T-helper 17 cell (primary cell): ENCODE results near the gene GFPT1. TPM values are rescaled to one million over a fixed set of nuclear protein-coding genes. Genes with fewer than 3 reads are reported as not detected.

Experiments
- ATAC-seq: fragments of 150-1000 bp; cut with Tn5 transposase; 2 replicates; pipeline ENCODE4 v1.10.0; 2021; ENCODE audit warnings: mild to moderate bottlenecking, moderate library complexity
- DNase-seq, 3 donors: peaks; one replicate each; pipeline versions ENCODE4 v3.0.0 to v3.0.0-alpha.2; 2020 to 2021
- H3K9me3 ChIP-seq: one replicate; pipeline ENCODE4 v1.7.0; 2013; ENCODE audit warnings: low read length, mild to moderate bottlenecking; ENCODE audit not compliant: control insufficient read depth, poor library complexity, severe bottlenecking
- H3K27ac Mint-ChIP-seq: one replicate; pipeline ENCODE4 v1.8.0; 2022; ENCODE audit warnings: mild to moderate bottlenecking, moderate library complexity, mixed read lengths
- H3K27me3 Mint-ChIP-seq: one replicate; pipeline ENCODE4 v1.8.0; 2022; ENCODE audit warnings: mixed read lengths
- H3K36me3 Mint-ChIP-seq: one replicate; pipeline ENCODE4 v1.8.0; 2022; ENCODE audit warnings: low read depth, mixed read lengths
- H3K4me1 Mint-ChIP-seq: one replicate; pipeline ENCODE4 v1.8.0; 2022; ENCODE audit warnings: mild to moderate bottlenecking, mixed read lengths
- H3K4me3 Mint-ChIP-seq: one replicate; pipeline ENCODE4 v1.8.0; 2022; ENCODE audit warnings: mild to moderate bottlenecking, moderate library complexity, mixed read lengths
- total RNA-seq, 4 donors: library from RNA in 2 of 4; stranded (reverse) in 2 of 4; gene quantifications; one replicate each; pipeline ENCODE4 v1.2.3 and lab custom pipeline; 2022 to 2026

The GFPT1 gene
- total RNA-seq, 2 donors from 2014 or later = 15.1 to 18.7 TPM

GRCh38 chr2:69395866-69396265 lies 8.8 kb upstream of the GFPT1 start:
- no peaks in the 10 kb centered on the region for H3K27me3 Mint-ChIP-seq
- no peak for DNase-seq
- H3K27ac Mint-ChIP-seq = no peak overlapping the region
- no peaks in the 10 kb centered on the region for H3K9me3 ChIP-seq
- no peak overlapping the region for H3K4me3 Mint-ChIP-seq
- no peaks in the 10 kb centered on the region for H3K4me1 Mint-ChIP-seq
- ATAC-seq = no peak
- peaks cover 2% of the 10 kb centered on the region for H3K36me3 Mint-ChIP-seq

- ATAC-seq (no peak), DNase-seq (no peak)
- H3K27ac Mint-ChIP-seq = no peak overlapping the region
- no peaks in the 10 kb centered on the region for H3K9me3 ChIP-seq
- no peaks in the 10 kb centered on the region for H3K4me1 Mint-ChIP-seq
- H3K27me3 Mint-ChIP-seq = no peaks in the 10 kb centered on the region
- H3K36me3 Mint-ChIP-seq = no peaks in the 10 kb centered on the region
- peak overlapping the region; percentile 12 for H3K4me3 Mint-ChIP-seq
Observed at GRCh38 chr2:69393963-69394362, 6.9 kb upstream of the GFPT1 start.

DNA sequence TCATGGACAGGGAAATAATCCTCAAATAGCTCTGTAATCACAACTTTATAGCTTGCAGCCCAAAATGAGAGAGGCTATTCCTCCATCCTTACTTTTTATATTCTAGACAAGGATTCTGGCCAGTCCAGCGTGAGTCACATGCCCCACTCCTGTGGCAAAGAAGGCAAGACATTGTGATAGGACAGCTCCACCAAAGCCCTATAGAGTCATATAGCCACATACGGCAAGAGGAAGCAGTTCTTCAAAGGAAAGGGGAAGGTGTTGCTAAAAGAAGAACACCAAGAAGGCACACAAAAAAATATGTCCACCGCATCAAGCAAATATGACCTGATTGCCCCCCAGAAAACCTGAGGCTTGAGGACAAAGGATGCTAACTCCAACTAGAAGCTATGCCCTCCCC lies 3.4 kb upstream of the GFPT1 start:
- DNase-seq (no peak), ATAC-seq (no peak)
- no peaks in the 10 kb centered on the region for H3K9me3 ChIP-seq
- Mint-ChIP-seq H3K36me3 (no peaks in the 10 kb centered on the region), H3K27ac (no peak overlapping the region), H3K27me3 (no peaks in the 10 kb centered on the region), H3K4me3 (no peak overlapping the region), H3K4me1 (peaks cover 10% of the 10 kb centered on the region)

GRCh38 chr2:69390001-69390400 lies 3.0 kb upstream of the GFPT1 start:
- ATAC-seq (no peak), DNase-seq (no peak)
- H3K4me3 Mint-ChIP-seq = no peak overlapping the region
- no peaks in the 10 kb centered on the region for H3K27me3 Mint-ChIP-seq
- no peaks in the 10 kb centered on the region for H3K36me3 Mint-ChIP-seq
- peaks cover 10% of the 10 kb centered on the region for H3K4me1 Mint-ChIP-seq
- no peaks in the 10 kb centered on the region for H3K9me3 ChIP-seq
- no peak overlapping the region for H3K27ac Mint-ChIP-seq

- H3K4me1 Mint-ChIP-seq = peaks cover 10% of the 10 kb centered on the region
- no peaks in the 10 kb centered on the region for H3K36me3 Mint-ChIP-seq
- H3K4me3 Mint-ChIP-seq = no peak overlapping the region
- no peaks in the 10 kb centered on the region for H3K27me3 Mint-ChIP-seq
- no peak for DNase-seq
- H3K27ac Mint-ChIP-seq = no peak overlapping the region
- H3K9me3 ChIP-seq = no peaks in the 10 kb centered on the region
- ATAC-seq = no peak
Observed at GRCh38 chr2:69389271-69389670, 2.2 kb upstream of the GFPT1 start.

DNA sequence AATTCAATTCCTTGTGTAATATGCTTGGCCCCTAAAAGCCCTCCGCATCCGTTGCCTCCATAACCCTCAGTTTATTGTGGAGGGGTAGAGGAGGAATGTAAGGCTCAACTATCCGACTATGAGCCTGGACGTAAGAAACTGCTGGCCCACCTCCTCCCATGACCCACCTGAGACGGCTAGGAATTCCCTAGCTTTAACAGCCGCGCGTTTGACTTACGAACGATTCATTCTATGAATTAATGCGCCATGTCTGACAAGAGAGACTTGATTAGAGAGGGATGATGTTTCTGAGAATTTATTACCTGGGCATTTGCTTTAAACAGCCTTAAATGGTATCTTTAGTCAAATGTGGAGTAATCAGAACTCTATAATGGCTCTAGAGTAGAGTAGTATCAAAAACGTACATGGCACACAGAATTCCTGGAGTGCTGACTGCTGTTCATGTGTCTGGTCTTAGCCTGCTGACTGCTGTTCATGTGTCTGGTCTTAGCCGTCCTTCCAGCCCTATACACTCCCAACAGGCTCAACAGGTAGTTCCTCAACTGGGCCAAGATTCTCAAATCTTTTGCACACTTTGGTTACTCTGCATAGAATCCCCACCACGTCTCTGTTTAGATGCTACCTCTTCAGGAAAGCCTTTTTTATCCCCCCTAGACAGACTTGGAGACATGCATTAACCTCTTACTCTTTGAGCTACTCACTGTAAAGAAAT lies 899 bp upstream of the GFPT1 start:
- Mint-ChIP-seq H3K36me3 (no peaks in the 10 kb centered on the region), H3K27ac (peak overlapping the region; percentile 71), H3K27me3 (no peaks in the 10 kb centered on the region), H3K4me3 (peak overlapping the region; percentile 91), H3K4me1 (peaks cover 16% of the 10 kb centered on the region)
- DNase-seq (no peak), ATAC-seq (no peak)
- H3K9me3 ChIP-seq = no peaks in the 10 kb centered on the region

GRCh38 chr2:69386360-69386759 lies 667 bp downstream of the GFPT1 start:
- no peaks in the 10 kb centered on the region for H3K27me3 Mint-ChIP-seq
- no peak for DNase-seq
- H3K36me3 Mint-ChIP-seq = peaks cover 6% of the 10 kb centered on the region
- no peaks in the 10 kb centered on the region for H3K9me3 ChIP-seq
- ATAC-seq = no peak
- H3K27ac Mint-ChIP-seq = peak overlapping the region; percentile 71
- H3K4me1 Mint-ChIP-seq = peaks cover 28% of the 10 kb centered on the region
- H3K4me3 Mint-ChIP-seq = peak overlapping the region; percentile 91

- H3K4me3 Mint-ChIP-seq = peak overlapping the region; percentile 91
- ATAC-seq = no peak
- no peaks in the 10 kb centered on the region for H3K9me3 ChIP-seq
- peaks cover 8% of the 10 kb centered on the region for H3K36me3 Mint-ChIP-seq
- peaks cover 32% of the 10 kb centered on the region for H3K4me1 Mint-ChIP-seq
- no peak for DNase-seq
- peak overlapping the region; percentile 71 for H3K27ac Mint-ChIP-seq
- no peaks in the 10 kb centered on the region for H3K27me3 Mint-ChIP-seq
Observed at GRCh38 chr2:69385443-69386151, 1.4 kb downstream of the GFPT1 start.

- no peak overlapping the region for H3K4me3 Mint-ChIP-seq
- no peak for DNase-seq
- no peak for ATAC-seq
- H3K27me3 Mint-ChIP-seq = no peaks in the 10 kb centered on the region
- no peak overlapping the region for H3K27ac Mint-ChIP-seq
- H3K36me3 Mint-ChIP-seq = peaks cover 11% of the 10 kb centered on the region
- peaks cover 36% of the 10 kb centered on the region for H3K4me1 Mint-ChIP-seq
- H3K9me3 ChIP-seq = no peaks in the 10 kb centered on the region
Observed at GRCh38 chr2:69384618-69385081, 2.4 kb downstream of the GFPT1 start.

DNA sequence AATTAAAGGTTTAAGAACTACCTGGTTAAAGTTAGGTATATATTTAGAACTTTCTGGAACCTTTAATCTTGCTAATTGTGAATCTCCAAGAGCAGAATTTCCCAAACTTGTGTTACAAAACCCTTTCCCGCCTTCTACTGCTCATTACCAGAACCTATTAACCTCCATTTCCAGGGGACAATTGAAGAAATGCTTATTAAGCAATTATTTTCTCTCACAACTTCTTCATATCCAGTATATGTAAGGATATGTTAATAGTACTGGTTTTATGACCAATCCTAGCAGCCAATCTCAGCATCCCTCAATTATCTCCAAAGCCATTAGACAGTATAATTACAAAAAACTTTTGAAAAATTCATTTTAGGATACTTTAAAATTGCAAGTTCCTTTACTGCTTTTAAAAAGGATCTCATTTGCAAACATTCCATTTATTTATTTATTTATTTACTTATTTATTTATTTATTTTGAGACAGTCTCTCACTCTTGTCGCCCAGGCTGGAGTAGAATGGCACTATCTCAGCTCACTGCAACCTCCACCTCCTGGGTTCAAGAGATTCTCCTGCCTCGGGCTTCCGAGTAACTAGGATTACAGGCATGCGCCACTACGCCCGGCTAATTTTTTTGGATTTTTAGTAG lies 3.7 kb downstream of the GFPT1 start:
- H3K27me3 Mint-ChIP-seq = no peaks in the 10 kb centered on the region
- ATAC-seq (no peak), DNase-seq (no peak)
- H3K27ac Mint-ChIP-seq = no peak overlapping the region
- no peak overlapping the region for H3K4me3 Mint-ChIP-seq
- H3K4me1 Mint-ChIP-seq = peaks cover 36% of the 10 kb centered on the region
- no peaks in the 10 kb centered on the region for H3K9me3 ChIP-seq
- peaks cover 11% of the 10 kb centered on the region for H3K36me3 Mint-ChIP-seq

GRCh38 chr2:69382547-69382946 lies 4.5 kb downstream of the GFPT1 start:
- Mint-ChIP-seq H3K4me1 (peaks cover 36% of the 10 kb centered on the region), H3K27me3 (no peaks in the 10 kb centered on the region)

DNA sequence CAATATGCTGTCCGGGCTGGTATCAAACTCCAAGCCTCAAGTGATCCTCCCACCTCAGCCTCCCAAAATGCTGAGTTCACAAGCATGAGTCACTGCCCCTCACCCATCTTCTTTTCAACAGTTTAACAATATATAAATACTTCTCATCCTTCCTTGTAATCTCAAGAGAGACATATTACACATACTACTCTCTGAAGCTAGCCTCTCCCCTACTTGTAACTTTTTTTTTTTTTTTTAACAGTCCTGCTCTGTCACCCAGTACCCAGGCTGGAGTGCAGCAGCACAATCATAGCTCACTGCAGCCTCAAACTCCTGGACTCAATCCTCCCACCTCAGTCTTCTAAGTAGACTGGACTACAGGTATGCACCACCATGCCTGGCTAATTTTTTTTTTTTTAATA lies 5.7 kb downstream of the GFPT1 start:
- Mint-ChIP-seq H3K27ac (peak overlapping the region; percentile 74), H3K4me1 (peaks cover 34% of the 10 kb centered on the region), H3K36me3 (peaks cover 11% of the 10 kb centered on the region), H3K4me3 (no peak overlapping the region), H3K27me3 (no peaks in the 10 kb centered on the region)
- no peak for DNase-seq
- no peak for ATAC-seq
- no peaks in the 10 kb centered on the region for H3K9me3 ChIP-seq

More at GRCh38 chr2:69382547-69382946, 4.5 kb downstream of the GFPT1 start:
- Mint-ChIP-seq H3K27ac (peak overlapping the region; percentile 74), H3K36me3 (peaks cover 11% of the 10 kb centered on the region), H3K4me3 (no peak overlapping the region)
- ATAC-seq (no peak), DNase-seq (no peak)
- H3K9me3 ChIP-seq = no peaks in the 10 kb centered on the region

GRCh38 chr2:69380072-69380917 lies 6.7 kb downstream of the GFPT1 start:
- ATAC-seq (no peak), DNase-seq (no peak)
- H3K4me1 Mint-ChIP-seq = peaks cover 32% of the 10 kb centered on the region
- no peaks in the 10 kb centered on the region for H3K27me3 Mint-ChIP-seq
- H3K36me3 Mint-ChIP-seq = peaks cover 11% of the 10 kb centered on the region
- no peak overlapping the region for H3K4me3 Mint-ChIP-seq
- peak overlapping the region; percentile 74 for H3K27ac Mint-ChIP-seq
- H3K9me3 ChIP-seq = no peaks in the 10 kb centered on the region
